ENCODE data around the gene AKAIN1.

Gene AKAIN1

GRCh38 chr18:5162111-5162510 lies 34.9 kb downstream of the AKAIN1 start:
- no peak for DNase-seq (ENCODE audit: low read depth in 3 of 3, low spot score in 1 of 3)

- DNase-seq (ENCODE audit: low read depth in 3 of 3, low spot score in 1 of 3) = peak in 1 of 3 donors; percentile 1
These were observed 38.0 kb downstream of the AKAIN1 start for GRCh38 chr18:5159080-5159479.

- no peak for DNase-seq (ENCODE audit: low read depth in 3 of 3, low spot score in 1 of 3)
These were observed 38.5 kb downstream of the AKAIN1 start for GRCh38 chr18:5158587-5158986.

- no peak for DNase-seq (ENCODE audit: low read depth in 3 of 3, low spot score in 1 of 3)
These were observed 38.9 kb downstream of the AKAIN1 start for GRCh38 chr18:5158172-5158571.

- no peak for DNase-seq (ENCODE audit: low read depth in 3 of 3, low spot score in 1 of 3)
These were observed 41.2 kb downstream of the AKAIN1 start for GRCh38 chr18:5155907-5156287.

GRCh38 chr18:5155218-5155906 lies 41.7 kb downstream of the AKAIN1 start:
- DNase-seq (ENCODE audit: low read depth in 3 of 3, low spot score in 1 of 3) = no peak

- no peak for DNase-seq (ENCODE audit: low read depth in 3 of 3, low spot score in 1 of 3)
These were observed 44.6 kb downstream of the AKAIN1 start for GRCh38 chr18:5152343-5153020.

- DNase-seq (ENCODE audit: low read depth in 3 of 3, low spot score in 1 of 3) = no peak
These were observed 46.2 kb downstream of the AKAIN1 start for GRCh38 chr18:5150894-5151293.

- no peak for DNase-seq (ENCODE audit: low read depth in 3 of 3, low spot score in 1 of 3)
These were observed 51.0 kb downstream of the AKAIN1 start for GRCh38 chr18:5146093-5146492.

GRCh38 chr18:5145168-5145825 lies 51.8 kb downstream of the AKAIN1 start:
- DNase-seq (ENCODE audit: low read depth in 3 of 3, low spot score in 1 of 3) = no peak

GRCh38 chr18:5144629-5145028 lies 52.4 kb downstream of the AKAIN1 start:
- DNase-seq (ENCODE audit: low read depth in 3 of 3, low spot score in 1 of 3) = no peak

- no peak for DNase-seq (ENCODE audit: low read depth in 3 of 3, low spot score in 1 of 3)
These were observed 54.2 kb downstream of the AKAIN1 start for GRCh38 chr18:5142859-5143258.

- DNase-seq (ENCODE audit: low read depth in 3 of 3, low spot score in 1 of 3) = no peak
These were observed 54.9 kb downstream of the AKAIN1 start for GRCh38 chr18:5142131-5142530.

GRCh38 chr18:5137261-5137660 lies 59.8 kb downstream of the AKAIN1 start:
- no peak for DNase-seq (ENCODE audit: low read depth in 3 of 3, low spot score in 1 of 3)

GRCh38 chr18:5132987-5133386 lies 64.1 kb downstream of the AKAIN1 start:
- no peak for DNase-seq (ENCODE audit: low read depth in 3 of 3, low spot score in 1 of 3)

GRCh38 chr18:5122272-5122671 lies 74.8 kb downstream of the AKAIN1 start:
- DNase-seq (ENCODE audit: low read depth in 3 of 3, low spot score in 1 of 3) = no peak

- DNase-seq (ENCODE audit: low read depth in 3 of 3, low spot score in 1 of 3) = no peak
These were observed 86.8 kb downstream of the AKAIN1 start for GRCh38 chr18:5110266-5110665.

- no peak for DNase-seq (ENCODE audit: low read depth in 3 of 3, low spot score in 1 of 3)
These were observed 89.1 kb downstream of the AKAIN1 start for GRCh38 chr18:5107988-5108387.

GRCh38 chr18:5106730-5107129 lies 90.3 kb downstream of the AKAIN1 start:
- no peak for DNase-seq (ENCODE audit: low read depth in 3 of 3, low spot score in 1 of 3)

- no peak for DNase-seq (ENCODE audit: low read depth in 3 of 3, low spot score in 1 of 3)
These were observed 92.8 kb downstream of the AKAIN1 start for GRCh38 chr18:5104246-5104645.

GRCh38 chr18:5103693-5104092 lies 93.4 kb downstream of the AKAIN1 start:
- no peak for DNase-seq (ENCODE audit: low read depth in 3 of 3, low spot score in 1 of 3)

- no peak for DNase-seq (ENCODE audit: low read depth in 3 of 3, low spot score in 1 of 3)
These were observed 93.8 kb downstream of the AKAIN1 start for GRCh38 chr18:5103286-5103685.
